Measurements from ENCODE around the gene PUM2. TPM values are rescaled to one million over a fixed set of nuclear protein-coding genes. Genes with fewer than 3 reads are reported as not detected.

The PUM2 gene
- polyA plus RNA-seq, 1 of the 3 experiments (the other 2 are of a cell fraction): 19.7 TPM

- Histone ChIP-seq H4K20me1 (ENCODE audit: insufficient read depth) (no peaks in the 10 kb centered on the region), H3F3A (replicated peaks; ENCODE audit: insufficient read depth) (no peaks in the 10 kb centered on the region), H2AFZ (ENCODE audit: low read depth) (no peak overlapping the region), H3K4me2 (no peak overlapping the region), H3K27me3 (ENCODE audit: insufficient read depth) (no peaks in the 10 kb centered on the region), H3K27ac (ENCODE audit: low read depth in 2 of 2, low read length in 1 of 2) (no peak overlapping the region), H3K9me2 (no peaks in the 10 kb centered on the region), H3K36me3 (replicated peaks in 1 of 2; ENCODE audit: control insufficient read depth in 1 of 2, insufficient read depth in 2 of 2, low read length in 1 of 2) (peaks cover 0 to 42% of the 10 kb centered on the region in 2 experiments), H3K4me3 (ENCODE audit: low read depth in 2 of 2, low read length in 1 of 2) (no peak overlapping the region), H3K9ac (no peak overlapping the region), H3K4me1 (ENCODE audit: control insufficient read depth in 1 of 2, insufficient read depth in 2 of 2, low read depth in 1 of 2, low read length in 1 of 2) (peaks cover 0 to 19% of the 10 kb centered on the region in 2 experiments; a peak in 1 of 4 replicates), H3K9me3 (no peaks in the 10 kb centered on the region), H3K79me2 (ENCODE audit: insufficient read depth) (no peaks in the 10 kb centered on the region)
- no peak for TF ChIP-seq FOXM1 (IDR thresholded peaks at IDR 0.05; ENCODE audit: low read depth)
- TF ChIP-seq, protein P1, sequence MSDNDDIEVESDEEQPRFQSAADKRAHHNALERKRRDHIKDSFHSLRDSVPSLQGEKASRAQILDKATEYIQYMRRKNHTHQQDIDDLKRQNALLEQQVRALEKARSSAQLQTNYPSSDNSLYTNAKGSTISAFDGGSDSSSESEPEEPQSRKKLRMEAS (IDR thresholded peaks at IDR 0.05; ENCODE audit: low read depth): no peak
- TF ChIP-seq, protein P2, sequence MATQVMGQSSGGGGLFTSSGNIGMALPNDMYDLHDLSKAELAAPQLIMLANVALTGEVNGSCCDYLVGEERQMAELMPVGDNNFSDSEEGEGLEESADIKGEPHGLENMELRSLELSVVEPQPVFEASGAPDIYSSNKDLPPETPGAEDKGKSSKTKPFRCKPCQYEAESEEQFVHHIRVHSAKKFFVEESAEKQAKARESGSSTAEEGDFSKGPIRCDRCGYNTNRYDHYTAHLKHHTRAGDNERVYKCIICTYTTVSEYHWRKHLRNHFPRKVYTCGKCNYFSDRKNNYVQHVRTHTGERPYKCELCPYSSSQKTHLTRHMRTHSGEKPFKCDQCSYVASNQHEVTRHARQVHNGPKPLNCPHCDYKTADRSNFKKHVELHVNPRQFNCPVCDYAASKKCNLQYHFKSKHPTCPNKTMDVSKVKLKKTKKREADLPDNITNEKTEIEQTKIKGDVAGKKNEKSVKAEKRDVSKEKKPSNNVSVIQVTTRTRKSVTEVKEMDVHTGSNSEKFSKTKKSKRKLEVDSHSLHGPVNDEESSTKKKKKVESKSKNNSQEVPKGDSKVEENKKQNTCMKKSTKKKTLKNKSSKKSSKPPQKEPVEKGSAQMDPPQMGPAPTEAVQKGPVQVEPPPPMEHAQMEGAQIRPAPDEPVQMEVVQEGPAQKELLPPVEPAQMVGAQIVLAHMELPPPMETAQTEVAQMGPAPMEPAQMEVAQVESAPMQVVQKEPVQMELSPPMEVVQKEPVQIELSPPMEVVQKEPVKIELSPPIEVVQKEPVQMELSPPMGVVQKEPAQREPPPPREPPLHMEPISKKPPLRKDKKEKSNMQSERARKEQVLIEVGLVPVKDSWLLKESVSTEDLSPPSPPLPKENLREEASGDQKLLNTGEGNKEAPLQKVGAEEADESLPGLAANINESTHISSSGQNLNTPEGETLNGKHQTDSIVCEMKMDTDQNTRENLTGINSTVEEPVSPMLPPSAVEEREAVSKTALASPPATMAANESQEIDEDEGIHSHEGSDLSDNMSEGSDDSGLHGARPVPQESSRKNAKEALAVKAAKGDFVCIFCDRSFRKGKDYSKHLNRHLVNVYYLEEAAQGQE (IDR thresholded peaks at IDR 0.05; ENCODE audit: low read depth, low read length): no peak
- 89% methylated on average over 23 of the region's 26 CpGs for WGBS (ENCODE audit: low lambda C conversion rate)
- ChIA-PET POLR2A (no interaction called here), CTCF (interaction anchor here (2.6 kb wide), 1 partner anchor 14 kb away, joined by 11 read pairs; no protein-coding TSS in a partner anchor)
- DNase-seq: no peak
Observed at GRCh38 chr2:20200697-20201555, 149.7 kb downstream of the PUM2 start.

GRCh38 chr2:20199633-20200270 is 150.9 kb downstream of the PUM2 start:
- CTCF ChIA-PET: interaction anchor here (2.6 kb wide), 1 partner anchor 13 kb away, joined by 11 read pairs; no protein-coding TSS in a partner anchor
- 84% methylated on average over 6 of the region's 6 CpGs for WGBS (ENCODE audit: low lambda C conversion rate)

More at GRCh38 chr2:20199633-20200270, 150.9 kb downstream of the PUM2 start:
- Histone ChIP-seq H3K9ac (no peak overlapping the region), H4K20me1 (ENCODE audit: insufficient read depth) (no peaks in the 10 kb centered on the region), H3K79me2 (ENCODE audit: insufficient read depth) (no peaks in the 10 kb centered on the region), H3K9me3 (no peaks in the 10 kb centered on the region), H3F3A (replicated peaks; ENCODE audit: insufficient read depth) (no peaks in the 10 kb centered on the region), H3K4me2 (no peak overlapping the region), H2AFZ (ENCODE audit: low read depth) (no peak overlapping the region), H3K4me3 (ENCODE audit: low read depth in 2 of 2, low read length in 1 of 2) (no peak overlapping the region), H3K9me2 (no peaks in the 10 kb centered on the region), H3K27me3 (ENCODE audit: insufficient read depth) (no peaks in the 10 kb centered on the region), H3K4me1 (ENCODE audit: control insufficient read depth in 1 of 2, insufficient read depth in 2 of 2, low read depth in 1 of 2, low read length in 1 of 2) (peaks cover 0 to 17% of the 10 kb centered on the region in 2 experiments; a peak in 1 of 4 replicates), H3K36me3 (replicated peaks in 1 of 2; ENCODE audit: control insufficient read depth in 1 of 2, insufficient read depth in 2 of 2, low read length in 1 of 2) (peaks cover 0 to 40% of the 10 kb centered on the region in 2 experiments), H3K27ac (ENCODE audit: low read depth in 2 of 2, low read length in 1 of 2) (no peak overlapping the region)
- DNase-seq: no peak
- POLR2A ChIA-PET: no interaction called here
- no peak for TF ChIP-seq RCOR1 (IDR thresholded peaks at IDR 0.05; ENCODE audit: low read length)
- no peak for TF ChIP-seq NFIC (IDR thresholded peaks at IDR 0.05; ENCODE audit: borderline replicate concordance)
- no peak for TF ChIP-seq TCF12 (IDR thresholded peaks at IDR 0.05)
- TF ChIP-seq, protein P2 (IDR thresholded peaks at IDR 0.05; ENCODE audit: low read depth, low read length): no peak

Measured in SK-N-SH (cell line).